Activated CD8-positive, alpha-beta memory T cell treated with anti-CD3 and anti-CD28 coated beads for 48 hours (primary cell): ENCODE data around the gene TP53I13.
"Not testable (repeated sequence)": the region's sequence is repeated elsewhere in the genome, so short reads cannot be mapped to it uniquely, and the experiment has no call there.

Source experiments
- DNase-seq, 3 experiments: peaks; one replicate each; pipeline ENCODE4 v3.0.0-alpha.2; 2020; ENCODE audit warnings: low read depth in 2 of 3, low spot score in 2 of 3

TP53I13 gene

DNA sequence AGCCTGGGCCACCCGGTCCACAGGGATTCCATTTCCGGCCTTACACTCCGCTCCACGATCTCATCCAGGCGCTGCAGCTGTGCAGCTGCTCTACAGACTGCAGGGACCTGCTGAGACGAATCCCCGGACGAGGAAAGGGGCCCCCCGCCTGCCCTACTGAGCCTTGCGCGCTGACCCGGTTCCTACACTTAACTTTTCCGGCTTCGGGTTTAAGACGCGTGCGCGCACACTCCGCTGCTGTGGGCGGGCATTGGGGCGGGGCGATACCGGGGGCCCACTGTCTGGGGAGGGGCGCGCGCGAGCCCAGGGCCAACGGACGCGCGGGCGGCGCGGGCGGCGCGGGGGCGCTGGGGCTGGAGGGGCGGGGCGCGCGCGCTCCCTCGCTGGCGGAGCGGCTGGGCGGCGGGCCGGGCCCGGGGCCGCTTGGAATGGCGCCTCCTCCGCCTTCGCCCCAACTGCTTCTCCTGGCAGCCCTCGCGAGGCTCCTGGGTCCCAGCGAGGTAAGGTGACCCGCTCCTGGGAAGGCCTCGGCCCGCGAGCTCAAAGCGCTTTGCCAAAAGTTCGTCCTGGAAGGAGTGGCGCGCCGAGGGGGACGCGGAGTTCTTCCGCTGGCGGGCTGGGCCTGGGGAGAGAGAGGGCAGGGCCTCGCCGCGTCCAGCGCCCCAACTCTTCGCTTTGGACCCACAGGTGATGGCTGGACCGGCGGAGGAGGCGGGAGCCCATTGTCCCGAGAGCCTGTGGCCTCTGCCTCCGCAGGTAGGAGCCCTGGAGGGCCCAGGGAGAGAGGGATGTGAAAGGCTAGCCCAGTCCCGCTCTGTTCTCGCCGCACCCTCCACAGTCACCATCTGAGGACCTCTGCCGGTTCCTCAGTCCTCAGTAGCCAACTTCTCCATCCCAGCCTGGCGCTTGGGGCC lies at the start of gene TP53I13:
TSS of gene TP53I13 (plus strand) at position 371 of the 914 bp plus-strand sequence. CDS start at position 429, 58 bp downstream.
- peak in 2 of 3 experiments; percentile 73 to 78 for DNase-seq

GRCh38 chr17:29524692-29525091 lies 43.8 kb upstream of the TP53I13 start:
- no peak for DNase-seq

DNA sequence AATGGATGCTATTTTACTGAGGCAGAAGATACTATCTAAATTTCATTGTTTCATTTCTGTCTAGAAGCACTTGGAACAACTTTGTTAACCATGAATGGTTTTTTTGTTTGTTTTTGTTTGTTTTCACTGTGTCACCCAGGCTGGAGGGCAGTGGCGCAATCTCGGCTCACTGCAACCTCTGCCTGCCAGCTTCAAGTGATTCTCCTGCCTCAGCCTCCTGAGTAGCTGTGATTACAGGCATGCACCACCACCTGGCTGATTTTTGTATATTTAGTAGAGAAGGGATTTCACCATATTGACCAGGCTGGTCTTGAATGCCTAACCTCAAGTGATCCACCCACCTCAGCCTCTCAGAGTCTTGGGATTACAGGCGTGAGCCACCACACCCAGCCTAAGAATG lies 42.2 kb upstream of the TP53I13 start:
- no peak for DNase-seq

GRCh38 chr17:29533976-29534375 lies 34.5 kb upstream of the TP53I13 start:
- no peak for DNase-seq

GRCh38 chr17:29544066-29544465 lies 24.4 kb upstream of the TP53I13 start:
- DNase-seq, result no peak

- DNase-seq, result no peak
Measured at GRCh38 chr17:29546085-29546484, 22.4 kb upstream of the TP53I13 start.

- no peak for DNase-seq
Measured at GRCh38 chr17:29546830-29547229, 21.7 kb upstream of the TP53I13 start.

GRCh38 chr17:29549177-29549923 lies 19.2 kb upstream of the TP53I13 start:
- no peak for DNase-seq

DNA sequence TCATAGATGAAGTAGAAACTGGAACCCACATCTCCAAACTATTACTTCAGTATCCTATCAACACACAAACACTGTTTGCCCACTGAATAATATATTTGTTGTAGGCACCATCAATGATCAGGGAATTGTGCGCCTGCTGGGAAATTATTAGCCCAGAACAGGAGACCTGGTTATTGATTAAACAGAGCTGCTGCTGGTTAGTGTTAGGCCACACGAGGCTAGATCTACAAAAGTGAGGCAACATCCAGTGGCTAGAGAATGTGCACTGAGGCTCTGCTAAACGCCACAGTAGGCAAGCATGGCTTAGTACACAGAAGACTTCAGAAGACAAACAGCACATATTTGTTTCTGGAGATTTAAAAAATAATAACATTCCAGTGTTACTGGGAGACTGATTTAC lies 12.7 kb upstream of the TP53I13 start:
- no peak for DNase-seq

- DNase-seq, result no peak
Measured at GRCh38 chr17:29557085-29557738, 11.3 kb upstream of the TP53I13 start.

- DNase-seq, result no peak
Measured at GRCh38 chr17:29557739-29558116, 10.8 kb upstream of the TP53I13 start.

DNA sequence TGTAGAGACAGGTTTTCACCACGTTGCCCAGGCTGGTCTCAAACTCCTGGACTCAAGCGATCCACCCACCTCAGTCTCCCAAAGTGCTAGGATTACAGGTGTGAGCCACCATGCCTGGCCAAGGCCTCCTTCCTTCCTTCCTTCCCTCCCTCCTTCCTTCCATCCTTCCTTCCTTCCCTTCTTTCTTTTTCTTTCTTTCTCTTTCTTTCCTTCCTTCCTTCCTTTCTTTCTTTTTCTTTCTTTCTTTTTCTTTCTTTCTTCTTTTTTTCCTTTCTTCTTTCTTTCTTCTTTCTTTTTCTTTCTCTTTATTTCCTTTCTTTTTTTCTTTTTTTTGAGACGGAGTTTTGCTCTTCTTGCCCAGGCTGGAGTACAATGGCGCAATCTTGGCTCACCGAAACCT lies 10.4 kb upstream of the TP53I13 start:
- DNase-seq, result not testable (repeated sequence)

DNA sequence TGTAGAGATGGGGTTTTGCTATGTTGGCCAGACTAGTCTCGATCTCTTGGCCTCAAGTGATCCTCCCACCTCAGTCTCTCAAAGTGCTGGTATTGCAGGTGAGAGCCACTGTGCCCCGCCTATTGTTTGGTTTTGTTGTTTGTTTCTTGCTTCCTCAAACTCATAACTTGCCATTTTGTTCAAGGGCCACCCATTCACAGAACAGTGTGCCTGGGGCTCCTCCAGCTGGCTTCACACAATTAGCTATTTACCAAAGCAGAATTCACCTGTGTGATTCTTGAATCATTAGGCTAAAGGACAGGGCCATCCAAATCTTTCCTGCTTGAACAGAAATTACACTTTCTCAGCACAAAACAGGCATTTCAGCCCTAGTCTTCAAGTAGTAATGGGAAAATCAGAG lies 8.9 kb upstream of the TP53I13 start:
- no peak for DNase-seq

DNA sequence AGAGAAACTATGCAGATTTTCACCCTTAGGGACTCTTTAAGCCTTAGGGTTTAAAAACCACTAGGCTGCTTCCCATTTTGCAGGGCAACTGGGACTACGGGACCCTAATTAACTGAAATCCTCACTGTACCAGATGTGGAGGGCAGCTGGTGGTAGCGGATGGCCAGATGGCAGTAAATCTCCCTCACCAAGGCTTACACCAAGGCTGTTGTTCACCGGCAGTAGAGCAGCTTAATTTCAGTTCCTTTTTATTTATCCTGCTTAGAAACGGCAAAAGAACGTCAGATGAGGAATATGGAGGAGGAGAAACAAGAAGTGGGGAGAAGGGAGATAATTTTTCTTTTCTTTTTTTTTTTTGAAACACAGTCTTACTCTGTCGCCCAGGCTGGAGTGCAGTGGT lies 8.2 kb upstream of the TP53I13 start:
- DNase-seq, result no peak

DNA sequence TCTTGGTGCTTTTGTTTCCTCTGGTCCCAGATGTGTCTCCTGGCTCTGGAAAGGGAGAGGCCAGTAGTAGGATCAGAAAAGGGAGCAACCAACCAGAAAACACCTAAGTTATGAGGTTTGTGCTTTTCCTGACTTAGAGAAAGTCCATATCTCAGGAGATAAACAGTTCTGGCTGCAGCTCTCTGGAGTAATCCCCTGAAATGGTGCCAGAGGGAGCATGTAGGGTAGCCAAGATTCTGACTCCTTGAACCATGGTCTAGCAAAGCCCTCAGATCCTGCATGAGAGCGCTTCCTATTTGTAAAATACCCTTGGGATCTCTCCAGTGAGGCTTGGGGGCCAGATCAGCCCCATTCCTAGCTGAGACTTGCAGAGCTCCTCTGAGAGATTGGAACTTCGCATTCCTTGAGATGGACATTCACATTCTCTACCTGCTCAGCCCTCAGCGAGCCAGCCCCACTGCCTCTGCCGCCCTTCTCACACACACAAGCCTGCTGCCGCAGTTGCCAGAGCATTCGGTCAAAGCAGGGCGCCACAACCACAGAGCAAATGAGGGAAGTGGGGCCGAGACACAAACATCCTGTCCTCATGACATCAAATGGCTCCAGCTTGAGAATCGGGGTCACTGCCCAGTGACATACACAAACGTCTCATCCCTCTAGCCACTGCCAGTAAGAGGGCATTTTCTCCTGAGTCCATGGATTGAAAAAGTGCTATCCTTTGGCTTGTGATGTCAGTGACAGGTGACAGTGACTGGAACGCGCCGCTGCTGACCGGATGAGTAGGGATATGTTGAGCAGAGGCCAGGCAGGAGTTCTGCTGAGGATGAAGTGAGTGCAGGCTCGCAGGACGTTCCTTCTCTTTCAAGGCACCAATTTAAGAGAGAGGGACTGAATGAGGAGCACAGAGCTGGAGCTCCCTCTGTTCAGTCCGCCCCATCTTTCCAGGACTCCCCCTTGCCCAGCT lies 6.7 kb upstream of the TP53I13 start:
- no peak for DNase-seq

DNA sequence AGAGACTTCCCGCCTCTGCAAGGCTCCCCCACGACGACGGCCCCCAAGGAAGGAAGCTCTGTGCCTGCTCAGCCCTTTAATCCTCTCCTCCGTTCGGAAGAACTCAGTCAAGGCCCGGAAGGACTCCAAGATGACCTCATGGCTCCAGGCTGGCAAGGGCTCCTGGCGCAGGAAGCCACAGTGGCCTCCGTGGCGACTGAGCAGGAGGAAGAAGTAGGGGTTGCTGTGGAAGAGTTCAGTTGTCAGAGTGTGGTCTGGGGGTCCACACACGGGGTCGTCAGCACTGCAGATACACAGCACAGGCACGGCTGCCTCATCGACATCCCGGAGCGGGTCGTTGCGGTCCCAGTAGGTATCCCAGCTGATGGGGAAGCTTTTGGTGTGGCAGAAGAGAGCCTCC lies 5.9 kb upstream of the TP53I13 start:
- no peak for DNase-seq

DNA sequence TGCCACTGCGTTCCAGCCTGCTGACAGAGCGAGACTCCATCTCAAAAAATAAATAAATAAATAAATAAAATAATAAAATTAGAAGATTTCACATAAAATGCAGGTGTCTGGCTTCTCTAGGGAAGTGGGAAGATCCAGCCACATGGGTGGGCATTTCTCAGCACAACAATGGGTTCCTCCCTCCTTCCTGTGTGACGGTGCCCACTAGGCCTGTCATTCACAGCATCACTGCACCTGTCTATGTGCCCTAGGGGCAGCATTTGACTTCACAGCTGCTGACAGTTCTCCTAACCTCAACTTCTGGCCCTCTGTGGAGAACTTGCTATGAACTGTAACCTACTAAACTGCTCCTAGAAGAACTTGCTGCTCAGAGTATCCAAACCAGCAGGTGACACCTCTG lies 4.7 kb upstream of the TP53I13 start:
- no peak for DNase-seq

DNA sequence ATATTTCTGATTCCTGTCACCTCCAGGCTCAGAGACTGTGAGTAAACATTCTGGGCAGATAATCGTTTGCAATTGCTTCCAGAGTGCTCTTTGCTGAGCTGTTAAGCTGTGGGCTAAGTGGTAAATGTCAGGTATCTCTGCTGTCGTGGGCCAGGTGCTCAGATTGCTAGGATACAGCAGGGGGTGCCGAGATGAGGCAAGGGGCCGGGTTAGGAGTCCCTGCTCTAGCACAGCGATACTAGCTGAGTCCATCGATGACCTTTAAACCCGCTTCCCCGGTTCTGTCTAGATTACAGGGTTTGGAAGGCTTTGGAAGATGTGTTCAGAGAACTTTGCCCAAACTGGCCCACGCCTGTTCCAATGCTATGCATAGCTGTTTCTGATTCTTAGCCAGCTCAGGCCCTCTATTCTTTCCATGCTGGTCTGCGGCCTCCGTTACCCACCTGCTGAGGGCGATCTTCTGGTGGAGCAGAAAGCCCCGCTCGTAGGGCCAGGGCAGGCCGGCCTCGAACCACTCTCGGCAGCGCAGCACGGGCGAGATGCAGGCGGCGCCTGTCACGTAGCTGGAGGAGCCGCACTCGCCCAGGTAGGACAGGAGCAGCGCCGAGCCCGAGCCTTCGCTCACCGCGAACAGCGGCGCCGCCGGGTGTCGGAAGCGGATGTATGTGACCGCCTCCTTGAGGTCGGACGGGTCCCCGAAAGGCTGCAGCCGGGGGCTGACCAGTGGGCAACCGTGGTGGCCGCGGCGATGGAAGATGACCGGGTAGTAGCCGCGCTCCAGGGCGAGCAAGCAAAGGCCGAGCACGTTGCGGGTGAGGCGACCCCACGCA lies 2.6 kb upstream of the TP53I13 start:
- DNase-seq, result peak in 1 of 3 experiments; percentile 36

DNA sequence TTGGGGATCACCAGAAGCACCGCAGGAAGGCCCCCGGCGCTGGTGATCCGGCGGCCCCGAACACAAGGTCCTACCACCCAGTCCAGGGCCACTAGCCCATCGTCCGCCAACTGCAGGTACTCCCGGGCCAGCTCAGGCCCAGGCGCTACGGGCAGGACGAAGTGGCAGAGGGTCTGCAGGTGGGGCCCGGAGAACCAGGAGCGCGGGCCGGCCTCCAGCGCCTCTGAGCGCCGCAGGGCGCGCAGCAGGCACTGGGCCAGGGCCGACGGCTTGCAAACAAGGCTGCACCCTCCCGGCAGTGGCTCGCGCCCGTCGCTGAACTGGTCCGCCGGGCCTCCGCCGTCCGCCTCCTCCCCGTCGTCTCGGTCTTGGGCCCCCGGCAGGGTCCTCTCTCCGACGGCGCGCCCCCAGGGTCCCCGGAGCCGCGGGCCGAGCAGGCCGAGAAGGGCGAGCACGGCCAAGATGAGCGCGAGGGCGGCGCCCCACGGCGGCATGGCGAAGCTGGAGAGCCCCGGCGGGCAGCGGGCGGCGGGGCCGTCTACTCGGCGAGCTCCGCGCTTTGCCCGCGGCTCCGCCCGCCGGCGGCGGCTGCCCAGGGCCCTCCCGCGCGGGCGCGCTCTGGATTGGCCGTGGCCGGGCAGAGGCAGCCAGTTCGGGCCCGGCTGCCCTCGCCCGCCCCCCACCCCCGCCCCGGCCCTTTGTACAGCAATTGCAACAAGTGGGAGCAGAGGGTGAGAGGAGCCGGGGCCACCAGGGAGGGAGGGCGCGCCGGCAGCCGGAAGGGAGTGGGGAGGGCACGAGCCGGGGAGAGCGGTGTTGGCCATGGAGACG lies 1.8 kb upstream of the TP53I13 start, which contains the start of gene ABHD15:
TSS of gene ABHD15 (minus strand) at position 565 of the 831 bp plus-strand sequence. CDS start at position 494, 71 bp downstream.
- peak in 2 of 3 experiments; percentile 53 to 55 for DNase-seq
